K562 (cell line): ENCODE results near the gene MED17.

ENCODE experiments used
- CTCF ChIP-seq, 3 experiments: IDR thresholded peaks in 2 of 3; conservative IDR thresholded peaks in 1 of 3; 2 replicates each; pipeline ENCODE4 v1.5.1; 2011 to 2012; ENCODE audit warnings: low read length in 3 of 3, mild to moderate bottlenecking in 3 of 3, control low read depth in 2 of 3, improper control_type of control experiment in 1 of 3, inconsistent platforms in 1 of 3, low read depth in 1 of 3, mixed read lengths in 1 of 3, moderate library complexity in 1 of 3; ENCODE audit not compliant: insufficient read depth in 2 of 3
- CTCFL ChIP-seq: IDR thresholded peaks from 2 replicates; pipeline ENCODE4 v1.6.1; 2011; ENCODE audit warnings: borderline replicate concordance, low read depth, mild to moderate bottlenecking, moderate library complexity, low read length; ENCODE audit not compliant: insufficient read depth, poor library complexity, severe bottlenecking
- NFIC ChIP-seq: fragments of 450-650 bp; IDR thresholded peaks from 2 replicates; pipeline ENCODE4 v1.6.1; 2017; ENCODE audit warnings: mild to moderate bottlenecking, inconsistent platforms
- PATZ1 ChIP-seq: fragments of 250-450 bp; sonication (Bioruptor Pico); IDR thresholded peaks from 2 replicates; pipeline ENCODE4 v1.5.0; 2020; ENCODE audit warnings: mild to moderate bottlenecking, borderline replicate concordance
- SMARCE1 ChIP-seq: fragments of 450-650 bp; IDR thresholded peaks from 2 replicates; pipeline ENCODE4 v1.7.1; 2016; ENCODE audit warnings: mild to moderate bottlenecking
- TARDBP ChIP-seq: fragments of 450-650 bp; IDR thresholded peaks from 2 replicates; pipeline ENCODE4 v1.6.1; 2016
- TEAD4 ChIP-seq, 2 experiments: sonication (generic) in 1 of 2; formaldehyde crosslinking in 1 of 2; IDR thresholded peaks; 2 replicates each; pipeline versions ENCODE4 v1.6.1 to v1.8.0; 2012 to 2022; ENCODE audit warnings: borderline replicate concordance in 1 of 2, inconsistent platforms in 1 of 2, low read length in 1 of 2, mild to moderate bottlenecking in 1 of 2, missing genetic modification reagents in 1 of 2
- ZEB2 ChIP-seq: fragments of 450-650 bp; IDR thresholded peaks from 2 replicates; pipeline ENCODE4 v1.6.1; 2016

- TF ChIP-seq TEAD4 (IDR thresholded peaks at IDR 0.05; ENCODE audit: low read length) (peak; percentile 67), TEAD4 (CRISPR knock-in tag; IDR thresholded peaks at IDR 0.05; ENCODE audit: borderline replicate concordance) (no peak), NFIC (peak; percentile 65), CTCF (IDR thresholded peaks at IDR 0.05 in 2 of 3, conservative IDR thresholded peaks at IDR 0.05 in 1 of 3; ENCODE audit: insufficient read depth in 2 of 3, low read depth in 1 of 3, low read length in 3 of 3) (no peak), ZEB2 (peak; percentile 62; the same call in 1 of the 2 replicates), PATZ1 (CRISPR knock-in tag) (no peak), CTCFL (no peak), SMARCE1 (peak; percentile 89; the same call in 1 of the 2 replicates), TARDBP (no peak)
Observed at GRCh38 chr11:93842461-93842860, 58.4 kb downstream of the MED17 start.
